Measurements from ENCODE around the gene SUFU. TPM values are rescaled to one million over a fixed set of nuclear protein-coding genes. Genes with fewer than 3 reads are reported as not detected.

The SUFU gene
- total and polyA plus RNA-seq, 2 of the 13 experiments (the other 11 are each of a cell fraction or from before 2014, with no cell fraction given): 2.9 to 5.5 TPM

DNA sequence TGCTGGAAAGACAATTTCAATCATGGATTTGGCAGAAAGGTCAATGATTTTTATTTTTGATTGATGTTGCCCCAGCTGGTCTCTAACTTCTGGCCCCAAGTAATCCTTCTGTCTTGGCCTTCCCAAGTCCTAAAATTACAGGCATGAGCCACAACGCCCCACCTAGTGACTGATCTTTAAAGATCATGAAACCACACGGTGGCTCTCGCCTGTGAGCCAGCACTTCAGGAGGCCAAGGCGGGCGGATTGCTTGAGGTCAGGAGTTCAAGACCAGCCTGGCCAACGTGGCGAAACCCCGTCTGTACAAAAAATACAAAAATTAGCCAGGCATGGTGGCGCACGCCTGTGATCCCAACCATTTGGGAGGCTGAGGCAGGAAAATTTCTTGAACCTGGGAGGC is 39.8 kb upstream of the SUFU start:
- intact Hi-C loops (cut with micrococcal nuclease; ENCODE audit: unreplicated experiment): loop anchor here (2.0 kb wide), 1 partner anchor 43 kb away; the partner anchor contains the start of gene FBXL15
- no TSS peak for BruUV-seq (replicated peaks)
- no peaks in the 10 kb centered on the region for H4K20me1 ChIP-seq (ENCODE audit: insufficient read depth, low read length)
- no peaks in the 10 kb centered on the region for H3K27me3 ChIP-seq (ENCODE audit: control insufficient read depth in 1 of 2, insufficient read depth in 2 of 2, low read length in 2 of 2)
- ATAC-seq: no peak
- no peak for DNase-seq (ENCODE audit: low spot score)
- 25% methylated on average over 10 of the region's 10 CpGs for WGBS (ENCODE audit: low lambda C conversion rate)
- H3K4me3 ChIP-seq (replicated peaks in 1 of 3; ENCODE audit: insufficient read depth in 1 of 3, low read depth in 2 of 3, low read length in 3 of 3): peak overlapping the region in 2 of 3 experiments; percentile 60 to 74; a peak in 1 of 6 replicates
- peaks cover 49% of the 10 kb centered on the region for H3K4me1 ChIP-seq (ENCODE audit: insufficient read depth, low read length)
- in situ Hi-C loops (cut with HindIII; ENCODE audit: extremely low pct_ligation_motif_present, low pct_unique_long_range_greater_than_20kb): loop anchor here (5.0 kb wide), 1 partner anchor 42 kb away; the partner anchor contains the start of gene FBXL15
- no peaks in the 10 kb centered on the region for H3K79me2 ChIP-seq (ENCODE audit: insufficient read depth, low read length)
- H3K9me3 ChIP-seq (ENCODE audit: low read length): no peaks in the 10 kb centered on the region
- H3K4me2 ChIP-seq (ENCODE audit: low read depth, low read length): peak overlapping the region; percentile 96
- H2AFZ ChIP-seq (ENCODE audit: low read length): no peak overlapping the region
- H3K36me3 ChIP-seq (replicated peaks in 1 of 2; ENCODE audit: control insufficient read depth in 1 of 2, insufficient read depth in 2 of 2, low read length in 2 of 2): no peaks in the 10 kb centered on the region
- peak overlapping the region; percentile 62 for H3K27ac ChIP-seq (ENCODE audit: extremely low read length, insufficient read depth, low read length)
- POLR2A ChIA-PET: interaction anchor here (1.0 to 4.6 kb wide), 5 partner anchors 11 to 317 kb away, joined by 3 to 73 read pairs (median 3); partner anchors contain the start of genes C10orf95 and CUEDC2
- CTCF ChIA-PET (ENCODE audit: low intra/inter-chr PET ratio, low total read pairs): interaction anchor here (1.3 kb wide), 1 partner anchor 15 kb away, joined by 3 read pairs; no protein-coding TSS in a partner anchor
- peak; percentile 46 for FAIRE-seq
- H3K9ac ChIP-seq (ENCODE audit: insufficient read depth, low read depth, low read length): no peak overlapping the region
- TF ChIP-seq CAMTA2 (CRISPR knock-in tag; IDR thresholded peaks at IDR 0.05; ENCODE audit: borderline replicate concordance): no peak
- TF ChIP-seq ZNF432 (CRISPR knock-in tag; IDR thresholded peaks at IDR 0.05; ENCODE audit: borderline replicate concordance): no peak
- TF ChIP-seq KAT2B (IDR thresholded peaks at IDR 0.05; ENCODE audit: borderline replicate concordance, low read depth, low read length): no peak
- TF ChIP-seq, protein P1, sequence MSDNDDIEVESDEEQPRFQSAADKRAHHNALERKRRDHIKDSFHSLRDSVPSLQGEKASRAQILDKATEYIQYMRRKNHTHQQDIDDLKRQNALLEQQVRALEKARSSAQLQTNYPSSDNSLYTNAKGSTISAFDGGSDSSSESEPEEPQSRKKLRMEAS (IDR thresholded peaks at IDR 0.05): no peak
- TF ChIP-seq ZMYM3 (CRISPR knock-in tag; IDR thresholded peaks at IDR 0.05): peak; percentile 55
- no peak for TF ChIP-seq CBX2 (IDR thresholded peaks at IDR 0.05; ENCODE audit: low read depth, low read length)
- no peak for TF ChIP-seq CBX2 (CRISPR knock-in tag; IDR thresholded peaks at IDR 0.05; ENCODE audit: low read depth)
- no peak for TF ChIP-seq HOXA3 (CRISPR knock-in tag; IDR thresholded peaks at IDR 0.05)
- no peak for TF ChIP-seq NR2F1 (CRISPR knock-in tag; IDR thresholded peaks at IDR 0.05)
- no peak for TF ChIP-seq TRIM24 (CRISPR knock-in tag; IDR thresholded peaks at IDR 0.05)
- TF ChIP-seq NFATC3 (CRISPR knock-in tag; IDR thresholded peaks at IDR 0.05): no peak
- TF ChIP-seq ZSCAN25 (CRISPR knock-in tag; IDR thresholded peaks at IDR 0.05): no peak
- TF ChIP-seq, protein P2, sequence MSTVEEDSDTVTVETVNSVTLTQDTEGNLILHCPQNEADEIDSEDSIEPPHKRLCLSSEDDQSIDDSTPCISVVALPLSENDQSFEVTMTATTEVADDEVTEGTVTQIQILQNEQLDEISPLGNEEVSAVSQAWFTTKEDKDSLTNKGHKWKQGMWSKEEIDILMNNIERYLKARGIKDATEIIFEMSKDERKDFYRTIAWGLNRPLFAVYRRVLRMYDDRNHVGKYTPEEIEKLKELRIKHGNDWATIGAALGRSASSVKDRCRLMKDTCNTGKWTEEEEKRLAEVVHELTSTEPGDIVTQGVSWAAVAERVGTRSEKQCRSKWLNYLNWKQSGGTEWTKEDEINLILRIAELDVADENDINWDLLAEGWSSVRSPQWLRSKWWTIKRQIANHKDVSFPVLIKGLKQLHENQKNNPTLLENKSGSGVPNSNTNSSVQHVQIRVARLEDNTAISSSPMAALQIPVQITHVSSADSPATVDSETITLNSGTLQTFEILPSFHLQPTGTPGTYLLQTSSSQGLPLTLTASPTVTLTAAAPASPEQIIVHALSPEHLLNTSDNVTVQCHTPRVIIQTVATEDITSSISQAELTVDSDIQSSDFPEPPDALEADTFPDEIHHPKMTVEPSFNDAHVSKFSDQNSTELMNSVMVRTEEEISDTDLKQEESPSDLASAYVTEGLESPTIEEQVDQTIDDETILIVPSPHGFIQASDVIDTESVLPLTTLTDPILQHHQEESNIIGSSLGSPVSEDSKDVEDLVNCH (CRISPR knock-in tag; IDR thresholded peaks at IDR 0.05): no peak
- no peak for TF ChIP-seq ZNF136 (CRISPR knock-in tag; IDR thresholded peaks at IDR 0.05; ENCODE audit: low read depth)
- TF ChIP-seq EEA1 (CRISPR knock-in tag; IDR thresholded peaks at IDR 0.05; ENCODE audit: borderline replicate concordance): no peak
- TF ChIP-seq NFE2L2 (IDR thresholded peaks at IDR 0.05; ENCODE audit: low read length): no peak
- no peak for TF ChIP-seq ZNF468 (CRISPR knock-in tag; IDR thresholded peaks at IDR 0.05)
- no peak for TF ChIP-seq ZNF317 (CRISPR knock-in tag; IDR thresholded peaks at IDR 0.05)
- TF ChIP-seq ZNF567 (CRISPR knock-in tag; IDR thresholded peaks at IDR 0.05; ENCODE audit: borderline replicate concordance): no peak
- TF ChIP-seq SAP130 (CRISPR knock-in tag; IDR thresholded peaks at IDR 0.05; ENCODE audit: low read depth): peak; percentile 25; the same call in 1 of the 2 replicates
- TF ChIP-seq, protein P3, sequence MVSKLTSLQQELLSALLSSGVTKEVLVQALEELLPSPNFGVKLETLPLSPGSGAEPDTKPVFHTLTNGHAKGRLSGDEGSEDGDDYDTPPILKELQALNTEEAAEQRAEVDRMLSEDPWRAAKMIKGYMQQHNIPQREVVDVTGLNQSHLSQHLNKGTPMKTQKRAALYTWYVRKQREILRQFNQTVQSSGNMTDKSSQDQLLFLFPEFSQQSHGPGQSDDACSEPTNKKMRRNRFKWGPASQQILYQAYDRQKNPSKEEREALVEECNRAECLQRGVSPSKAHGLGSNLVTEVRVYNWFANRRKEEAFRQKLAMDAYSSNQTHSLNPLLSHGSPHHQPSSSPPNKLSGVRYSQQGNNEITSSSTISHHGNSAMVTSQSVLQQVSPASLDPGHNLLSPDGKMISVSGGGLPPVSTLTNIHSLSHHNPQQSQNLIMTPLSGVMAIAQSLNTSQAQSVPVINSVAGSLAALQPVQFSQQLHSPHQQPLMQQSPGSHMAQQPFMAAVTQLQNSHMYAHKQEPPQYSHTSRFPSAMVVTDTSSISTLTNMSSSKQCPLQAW (CRISPR knock-in tag; IDR thresholded peaks at IDR 0.05): no peak
- TF ChIP-seq ZNF644 (CRISPR knock-in tag; IDR thresholded peaks at IDR 0.05; ENCODE audit: low read depth): peak; percentile 29; the same call in 1 of the 2 replicates
- no peak for TF ChIP-seq HDAC1 (CRISPR knock-in tag; IDR thresholded peaks at IDR 0.05)

All from HepG2 (cell line).